GM18909 (cell line): ENCODE measurements around the gene RAB3GAP1.
"Not testable (repeated sequence)": the region's sequence is repeated elsewhere in the genome, so short reads cannot be mapped to it uniquely, and the experiment has no call there.

ENCODE experiments used
- ATAC-seq: cut with Tn5 transposase; IDR thresholded peaks from one replicate; pipeline ENCODE4 v1.9.1; 2021; ENCODE audit warnings: mild to moderate bottlenecking; ENCODE audit not compliant: unreplicated experiment, poor library complexity

The RAB3GAP1 gene

GRCh38 chr2:135052997-135053474 lies 944 bp downstream of the RAB3GAP1 start:
- peak; percentile 43 for ATAC-seq

- ATAC-seq = no peak
Measured at GRCh38 chr2:135055182-135055786, 3.2 kb downstream of the RAB3GAP1 start.

- ATAC-seq = no peak
Measured at GRCh38 chr2:135056790-135057189, 4.7 kb downstream of the RAB3GAP1 start.

DNA sequence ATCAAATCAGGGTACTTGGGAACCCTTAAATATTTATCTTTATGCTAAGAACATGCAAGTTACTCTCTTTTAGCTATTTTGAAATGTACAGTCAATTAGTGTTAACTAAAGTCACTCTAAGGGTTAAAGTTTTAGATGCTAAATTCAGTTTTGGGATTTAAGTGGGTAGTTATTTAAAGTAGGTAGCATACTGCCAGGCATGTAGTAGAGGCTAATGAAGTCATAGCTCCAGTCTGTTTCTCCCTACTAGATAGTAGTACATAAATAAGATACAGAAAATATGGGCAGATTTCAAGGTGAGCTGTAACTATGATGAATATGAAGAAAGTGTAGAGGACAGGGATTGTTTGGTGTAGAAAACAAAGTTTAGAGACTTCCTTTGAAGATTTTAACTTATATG lies 7.5 kb downstream of the RAB3GAP1 start:
- no peak for ATAC-seq

- no peak for ATAC-seq
Measured at GRCh38 chr2:135063210-135063609, 11.1 kb downstream of the RAB3GAP1 start.

DNA sequence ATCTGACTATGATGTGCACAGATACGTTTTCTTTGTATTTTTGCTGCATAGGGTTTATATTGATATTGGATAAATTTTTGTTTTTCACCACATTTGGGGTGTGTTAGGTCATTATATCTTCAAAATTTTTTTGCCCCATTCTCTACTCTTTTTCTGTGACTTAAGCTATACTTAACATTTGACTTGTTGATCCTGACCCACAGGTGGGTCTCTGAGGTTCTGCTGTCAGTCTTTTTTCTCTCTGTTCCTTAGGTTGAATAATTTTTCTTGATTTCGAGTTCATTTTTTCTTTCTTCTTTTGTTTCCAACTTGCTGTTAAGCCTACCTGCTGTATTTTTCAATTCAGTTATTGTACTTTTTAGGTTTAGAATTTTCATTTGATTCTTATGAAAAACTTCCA lies 12.1 kb downstream of the RAB3GAP1 start:
- ATAC-seq = no peak

DNA sequence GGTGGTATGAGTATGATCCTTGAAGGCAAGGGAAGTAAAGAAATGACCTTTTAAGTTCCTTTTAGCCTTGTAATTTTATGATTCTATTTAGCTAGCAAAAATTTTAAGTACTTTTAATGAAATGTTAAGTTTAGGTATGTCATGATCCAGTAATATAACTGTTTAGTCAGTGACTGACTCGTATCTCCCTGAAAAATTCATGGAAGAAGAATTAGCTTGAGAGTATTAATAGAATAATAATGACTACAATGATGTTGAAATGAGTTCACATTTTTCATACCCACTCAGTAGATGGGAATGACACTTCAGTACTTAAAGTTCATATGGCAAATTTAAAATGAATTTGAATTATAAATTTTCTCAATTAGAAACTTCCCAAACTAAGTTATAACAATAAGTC lies 14.6 kb downstream of the RAB3GAP1 start:
- no peak for ATAC-seq

DNA sequence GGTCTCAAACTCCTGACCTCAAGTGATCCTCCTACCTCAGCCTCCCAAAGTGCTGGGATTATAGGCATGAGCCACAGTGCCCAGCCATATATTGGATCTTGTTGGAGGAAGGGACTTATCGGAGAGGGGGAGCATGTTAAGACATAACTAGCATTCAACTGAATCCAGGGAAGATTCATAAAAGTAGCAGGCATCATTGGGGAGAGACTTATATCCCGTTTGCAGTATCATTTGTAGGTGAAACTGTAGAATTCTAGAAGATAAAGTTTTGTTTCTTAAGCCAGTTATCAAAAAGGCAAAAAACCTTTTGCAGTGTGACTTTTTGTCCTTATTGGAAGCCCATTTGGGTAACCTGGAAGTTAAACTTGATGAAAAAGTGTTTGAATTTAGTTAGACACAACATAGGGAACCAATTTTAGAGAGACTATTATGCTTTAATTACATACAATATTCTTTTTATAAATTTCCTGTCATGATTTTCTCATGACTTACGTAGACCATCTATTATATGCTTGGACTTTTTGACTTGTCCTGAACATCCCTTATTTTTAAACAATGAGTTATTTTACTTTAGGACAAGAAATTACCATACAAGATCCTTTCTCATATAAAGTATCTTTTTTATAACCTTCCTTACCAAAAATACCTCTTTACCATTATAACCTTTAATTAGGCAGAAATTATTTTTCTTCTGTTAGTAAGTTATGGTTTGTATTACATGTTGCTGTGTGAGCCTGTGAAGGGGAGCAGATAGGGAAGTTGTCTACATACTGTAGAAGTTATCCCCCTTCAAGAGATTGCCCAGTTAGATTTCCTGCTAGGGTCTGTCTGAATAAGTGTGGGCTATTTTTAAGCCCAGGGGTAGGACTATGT lies 20.3 kb downstream of the RAB3GAP1 start:
- ATAC-seq = no peak

- ATAC-seq = no peak
Measured at GRCh38 chr2:135074216-135074615, 22.1 kb downstream of the RAB3GAP1 start.

- no peak for ATAC-seq
Measured at GRCh38 chr2:135076556-135076955, 24.5 kb downstream of the RAB3GAP1 start.

- no peak for ATAC-seq
Measured at GRCh38 chr2:135078417-135078816, 26.3 kb downstream of the RAB3GAP1 start.

- no peak for ATAC-seq
Measured at GRCh38 chr2:135086222-135086621, 34.1 kb downstream of the RAB3GAP1 start.

GRCh38 chr2:135089597-135089996 lies 37.5 kb downstream of the RAB3GAP1 start:
- ATAC-seq = not testable (repeated sequence)

DNA sequence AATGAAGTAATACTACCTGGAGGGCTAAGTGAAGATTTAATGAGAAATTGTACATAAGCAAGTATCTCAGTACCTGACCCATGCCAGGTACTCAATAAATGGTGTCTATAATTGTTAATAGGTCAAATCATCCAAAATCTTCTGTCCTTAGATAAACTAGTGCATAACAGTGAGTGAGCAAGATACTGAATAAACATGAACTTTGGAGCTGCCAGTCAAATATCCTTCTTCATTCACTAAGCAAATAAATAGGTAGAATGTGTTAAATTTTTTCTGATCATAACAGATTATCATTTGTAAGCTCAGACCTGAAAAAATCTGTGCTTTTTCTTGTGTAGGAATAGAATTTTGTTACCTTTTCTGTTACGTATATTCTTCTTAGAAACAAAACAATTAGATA lies 39.6 kb downstream of the RAB3GAP1 start:
- ATAC-seq = no peak

GRCh38 chr2:135093193-135093592 lies 41.1 kb downstream of the RAB3GAP1 start:
- ATAC-seq = no peak

DNA sequence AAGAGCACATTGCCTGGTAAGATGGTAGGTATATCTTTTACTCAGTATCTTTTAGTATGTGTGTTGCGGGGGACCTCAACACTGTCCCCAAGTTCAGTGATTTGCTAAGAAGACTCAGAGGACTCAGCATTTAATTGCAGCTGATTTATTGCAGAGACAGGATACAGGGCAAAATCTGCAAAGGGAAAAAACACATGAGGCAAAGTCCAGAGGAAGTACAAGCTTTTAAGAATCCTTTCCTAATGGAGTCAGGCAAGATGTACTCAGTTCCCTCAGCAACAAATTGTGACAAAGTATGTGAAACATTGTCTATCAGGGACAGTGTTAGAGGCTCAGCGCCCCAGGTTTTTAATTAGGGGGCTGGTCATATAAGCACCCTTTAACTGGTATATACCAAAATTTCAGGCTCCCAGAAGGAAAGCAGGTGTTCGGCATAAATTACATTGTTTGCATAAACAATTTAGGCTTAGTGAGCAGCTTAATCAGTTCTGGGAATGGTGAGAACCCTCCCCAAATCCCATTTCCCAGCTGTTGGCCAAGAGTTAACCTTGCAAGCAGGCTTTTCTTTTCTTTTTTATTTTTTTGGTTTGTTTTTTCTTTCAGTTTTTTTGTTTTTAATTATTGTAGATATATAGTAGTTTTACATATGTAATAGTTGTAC lies 41.7 kb downstream of the RAB3GAP1 start:
- no peak for ATAC-seq

DNA sequence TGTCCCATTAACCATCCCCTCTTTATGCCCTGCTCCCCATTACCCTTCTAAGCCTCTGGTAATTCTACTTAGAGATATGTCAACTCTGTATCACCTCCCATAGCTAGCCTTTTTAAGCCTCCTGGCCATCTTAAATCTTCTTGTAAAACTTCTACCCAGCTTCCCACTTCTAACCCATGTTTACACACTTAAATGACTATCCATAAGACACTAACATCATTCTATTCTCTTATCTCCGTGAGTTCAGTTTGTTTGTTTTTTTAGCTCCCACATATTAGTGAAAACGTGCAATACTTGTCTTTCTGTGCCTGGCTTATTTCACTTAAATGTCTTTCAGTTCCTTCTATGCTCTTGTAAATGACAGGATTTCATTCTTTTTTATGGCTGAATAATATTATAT lies 42.4 kb downstream of the RAB3GAP1 start:
- ATAC-seq = no peak

DNA sequence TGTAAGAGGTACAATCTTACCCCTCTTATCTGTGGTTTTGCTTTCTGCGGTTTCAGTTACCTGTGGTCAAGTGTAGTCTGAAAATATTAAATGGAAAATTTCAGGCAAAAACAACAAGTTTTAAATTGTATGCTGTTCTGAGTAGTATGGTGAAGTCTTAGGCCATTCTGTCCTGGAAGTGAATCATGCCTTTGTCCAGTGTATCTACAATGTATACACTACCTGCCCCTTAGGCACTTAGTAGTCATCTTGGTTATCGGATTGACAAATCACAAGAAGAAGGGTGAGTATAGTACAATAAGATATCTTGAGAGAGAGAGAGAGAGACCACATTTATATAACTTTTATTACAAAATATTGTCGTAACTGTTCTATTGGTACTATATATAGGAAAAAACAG lies 43.5 kb downstream of the RAB3GAP1 start:
- no peak for ATAC-seq

DNA sequence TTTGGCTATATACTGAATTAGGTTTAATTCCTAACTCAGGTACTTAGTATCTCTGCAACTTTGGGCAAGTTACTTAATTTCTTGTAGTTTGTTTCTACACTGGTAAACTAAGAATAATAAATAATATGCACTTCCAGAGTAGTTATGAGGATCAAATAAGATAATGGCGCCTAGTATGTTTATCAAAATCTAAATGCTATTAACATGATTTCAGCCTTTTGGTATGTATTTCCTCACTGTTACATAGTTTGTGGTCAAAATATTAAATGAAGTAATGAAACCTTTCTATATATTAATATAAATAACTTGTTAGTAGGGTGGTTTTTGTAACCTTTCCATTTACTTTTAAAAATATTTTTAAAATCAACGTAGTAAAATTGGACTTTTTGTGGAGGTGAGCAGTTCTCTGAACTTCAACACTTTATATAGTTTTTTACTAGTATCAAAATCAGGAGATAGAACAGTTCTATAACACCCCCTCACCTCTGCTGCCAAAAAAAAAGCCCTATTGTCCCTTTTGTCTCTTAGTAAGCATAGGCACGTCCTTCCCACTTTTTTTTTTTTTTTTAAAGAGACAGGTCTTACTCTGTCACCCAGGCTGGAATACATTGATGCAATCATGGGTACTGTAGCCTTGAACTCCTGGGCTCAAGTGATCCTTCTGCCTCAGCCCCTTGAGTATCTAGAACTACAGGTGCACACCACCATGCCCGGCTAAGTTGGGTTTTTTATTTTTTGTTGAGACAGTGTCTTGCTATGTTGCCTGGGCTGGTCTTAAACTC lies 44.8 kb downstream of the RAB3GAP1 start:
- ATAC-seq = no peak

DNA sequence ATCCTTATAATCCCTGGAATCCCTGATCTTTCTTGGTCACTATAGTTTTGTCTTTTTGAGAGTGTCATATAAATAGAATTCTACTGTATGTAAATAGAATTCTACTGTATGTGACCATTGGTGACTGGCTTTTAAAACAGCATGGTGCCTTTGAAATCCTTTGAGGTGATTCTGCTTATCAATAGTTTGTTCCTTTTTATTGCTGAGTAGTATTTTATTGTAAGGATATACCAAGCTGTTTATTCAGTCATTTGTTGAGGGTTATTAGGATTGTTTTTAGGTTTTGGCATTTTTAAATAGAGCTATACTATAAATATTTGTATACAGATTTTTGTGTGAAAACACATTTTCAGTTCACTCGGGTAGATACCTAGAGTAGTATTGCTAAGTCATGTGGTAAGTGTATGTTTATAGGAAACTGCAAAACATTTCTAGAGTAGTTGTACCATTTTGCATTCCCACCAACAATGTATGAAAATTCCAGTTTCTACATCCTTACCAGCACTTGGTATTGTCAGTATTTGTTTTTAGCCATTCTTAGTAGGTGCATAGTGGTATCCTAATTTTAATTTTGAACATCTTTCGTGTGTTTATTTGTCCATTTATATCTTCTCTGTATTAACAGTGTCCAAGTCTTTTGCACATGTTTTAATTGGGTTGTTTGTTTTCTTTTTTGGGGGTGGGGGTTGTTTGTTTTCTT lies 45.6 kb downstream of the RAB3GAP1 start:
- no peak for ATAC-seq
